HepG2 (cell line): ENCODE measurements around the gene CNPY4. TPM values are rescaled to one million over a fixed set of nuclear protein-coding genes. Genes with fewer than 3 reads are reported as not detected.

Experiments
- AKNA ChIP-seq: sonication (generic); formaldehyde crosslinking; IDR thresholded peaks from 2 replicates; pipeline ENCODE4 v1.4.0; 2020; ENCODE audit warnings: missing genetic modification reagents, borderline replicate concordance
- CAMTA2 ChIP-seq: sonication (generic); formaldehyde crosslinking; IDR thresholded peaks from 2 replicates; pipeline ENCODE4 v1.4.0; 2020; ENCODE audit warnings: mild to moderate bottlenecking, missing genetic modification reagents, borderline replicate concordance
- CHD2 ChIP-seq: IDR thresholded peaks from 2 replicates; pipeline ENCODE4 v1.6.1; 2011; ENCODE audit warnings: low read depth, low read length, improper control_type of control experiment
- EHMT2 ChIP-seq: fragments of 200-600 bp; sonication (generic); IDR thresholded peaks from 2 replicates; pipeline ENCODE4 v1.7.0; 2017; ENCODE audit warnings: antibody characterized with exemption, low read depth, low read length, borderline replicate concordance
- KMT2B ChIP-seq: IDR thresholded peaks from 2 replicates; pipeline ENCODE4 v1.6.1; 2016; ENCODE audit warnings: missing genetic modification reagents, missing compliant biosample characterization
- MAZ ChIP-seq, 2 experiments: sonication (generic) in 1 of 2; formaldehyde crosslinking in 1 of 2; IDR thresholded peaks; 2 replicates each; pipeline versions ENCODE4 v1.5.0 to v1.6.1; 2012 to 2020; ENCODE audit warnings: low read depth in 2 of 2, mild to moderate bottlenecking in 2 of 2, borderline replicate concordance in 1 of 2, improper control_type of control experiment in 1 of 2, low read length in 1 of 2, missing genetic modification reagents in 1 of 2, moderate library complexity in 1 of 2
- PITX1 ChIP-seq: sonication (generic); formaldehyde crosslinking; IDR thresholded peaks from 2 replicates; pipeline ENCODE4 v1.5.1; 2020; ENCODE audit warnings: mild to moderate bottlenecking, missing genetic modification reagents
- SKIL ChIP-seq: sonication (generic); formaldehyde crosslinking; IDR thresholded peaks from 2 replicates; pipeline ENCODE4 v1.8.0; 2022; ENCODE audit warnings: missing genetic modification reagents, mild to moderate bottlenecking, moderate library complexity, borderline replicate concordance
- STAT6 ChIP-seq: sonication (generic); formaldehyde crosslinking; IDR thresholded peaks from 2 replicates; pipeline ENCODE4 v1.4.0; 2020; ENCODE audit warnings: missing genetic modification reagents, mild to moderate bottlenecking, borderline replicate concordance
- TOE1 ChIP-seq: sonication (generic); formaldehyde crosslinking; IDR thresholded peaks from 2 replicates; pipeline ENCODE4 v1.4.0; 2020; ENCODE audit warnings: mild to moderate bottlenecking, missing genetic modification reagents
- YY1 ChIP-seq: IDR thresholded peaks from 2 replicates; pipeline ENCODE4 v1.6.1; 2011; ENCODE audit warnings: low read length, low read depth, moderate library complexity, mild to moderate bottlenecking; ENCODE audit not compliant: insufficient read depth, insufficient replicate concordance
- ZNF276 ChIP-seq: sonication (generic); formaldehyde crosslinking; IDR thresholded peaks from 2 replicates; pipeline ENCODE4 v1.4.0; 2020; ENCODE audit warnings: mild to moderate bottlenecking, low read depth, missing genetic modification reagents
- ZNF616 ChIP-seq: sonication (generic); formaldehyde crosslinking; IDR thresholded peaks from 2 replicates; pipeline ENCODE4 v1.5.0; 2020; ENCODE audit warnings: low read depth, mild to moderate bottlenecking, missing genetic modification reagents
- ZNF672 ChIP-seq: sonication (generic); formaldehyde crosslinking; IDR thresholded peaks from 2 replicates; pipeline ENCODE4 v1.8.1; 2022; ENCODE audit warnings: missing genetic modification reagents
- polyA plus RNA-seq, 8 experiments: library from polyadenylated mRNA; depleted of rRNA in 3 of 8; stranded (reverse) in 7 of 8; unstranded in 1 of 8; fragments of >200 nt; fragmentation: Illumina TruSeq in 4 of 8; extraction: Trizol in 4 of 8; gene quantifications; 2 replicates each; pipeline versions ENCODE4 v1.2.1 to v1.2.3, GENCODE V29; 2011 to 2016; ENCODE audit warnings: low read depth in 4 of 8, missing spikeins in 1 of 8, mixed read lengths in 1 of 8; ENCODE audit not compliant: insufficient read depth in 1 of 8
- total RNA-seq, 5 experiments: library from RNA; depleted of rRNA; stranded (reverse); fragments of >200 nt; fragmentation: Illumina TruSeq; extraction: Trizol; gene quantifications; 2 replicates each; pipeline ENCODE4 v1.2.3, GENCODE V29; 2016; ENCODE audit warnings: low read depth in 1 of 5
- TF ChIP-seq, protein P1 (sequence below): sonication (generic); formaldehyde crosslinking; IDR thresholded peaks from 2 replicates; pipeline ENCODE4 v1.5.1; 2020; ENCODE audit warnings: mild to moderate bottlenecking, missing genetic modification reagents, borderline replicate concordance

CNPY4 gene
- total and polyA plus RNA-seq, 2 of the 13 experiments (the other 11 are each of a cell fraction or from before 2014, with no cell fraction given), result 6.2 to 12.7 TPM

DNA sequence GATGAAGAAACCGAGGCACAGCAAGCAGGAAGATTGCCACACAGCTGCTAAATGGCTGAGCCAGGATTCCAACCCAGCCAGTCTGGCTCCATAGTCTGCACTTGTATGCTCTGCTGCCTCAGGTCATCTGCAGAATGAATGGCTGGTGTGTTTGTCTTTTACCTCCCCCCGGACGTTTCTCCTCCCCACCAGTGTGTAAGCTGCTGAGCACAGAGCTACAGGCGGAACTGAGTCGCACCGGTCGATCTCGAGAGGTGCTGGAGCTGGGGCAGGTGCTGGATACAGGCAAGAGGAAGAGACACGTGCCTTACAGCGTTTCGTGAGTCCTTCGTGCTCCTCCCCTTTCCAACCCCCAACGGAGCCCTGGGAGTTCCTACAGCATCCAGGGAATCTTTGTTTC, 2.6 kb downstream of the CNPY4 start (continued):
- TF ChIP-seq ZNF672 (CRISPR knock-in tag), result no peak
- TF ChIP-seq AKNA (CRISPR knock-in tag), result no peak
- no peak for TF ChIP-seq TOE1 (CRISPR knock-in tag)
- TF ChIP-seq SKIL (CRISPR knock-in tag), result peak; percentile 68; the same call in 1 of the 2 replicates
- TF ChIP-seq, protein P1, sequence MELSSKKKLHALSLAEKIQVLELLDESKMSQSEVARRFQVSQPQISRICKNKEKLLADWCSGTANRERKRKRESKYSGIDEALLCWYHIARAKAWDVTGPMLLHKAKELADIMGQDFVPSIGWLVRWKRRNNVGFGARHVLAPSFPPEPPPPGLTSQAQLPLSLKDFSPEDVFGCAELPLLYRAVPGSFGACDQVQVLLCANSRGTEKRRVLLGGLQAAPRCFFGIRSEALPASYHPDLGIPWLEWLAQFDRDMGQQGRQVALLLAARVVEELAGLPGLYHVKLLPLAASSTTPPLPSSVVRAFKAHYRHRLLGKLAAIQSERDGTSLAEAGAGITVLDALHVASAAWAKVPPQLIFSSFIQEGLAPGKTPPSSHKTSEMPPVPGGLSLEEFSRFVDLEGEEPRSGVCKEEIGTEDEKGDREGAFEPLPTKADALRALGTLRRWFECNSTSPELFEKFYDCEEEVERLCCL (CRISPR knock-in tag), result no peak
- TF ChIP-seq CAMTA2 (CRISPR knock-in tag), result no peak
- peak; percentile 50 for TF ChIP-seq YY1
- peak; percentile 26; the same call in 1 of the 2 replicates for TF ChIP-seq PITX1 (CRISPR knock-in tag)
- TF ChIP-seq ZNF276 (CRISPR knock-in tag), result no peak
- no peak for TF ChIP-seq CHD2
- no peak for TF ChIP-seq ZNF616 (CRISPR knock-in tag)
- TF ChIP-seq KMT2B, result no peak
- TF ChIP-seq MAZ (IDR thresholded peaks at IDR 0.05; ENCODE audit: borderline replicate concordance, low read depth, low read length), result no peak
- no peak for TF ChIP-seq MAZ (CRISPR knock-in tag; IDR thresholded peaks at IDR 0.05; ENCODE audit: low read depth)
- no peak for TF ChIP-seq STAT6 (CRISPR knock-in tag)
- TF ChIP-seq EHMT2, result no peak
